Measurements from ENCODE around the gene C3AR1.
"Not testable (repeated sequence)": the region's sequence is repeated elsewhere in the genome, so short reads cannot be mapped to it uniquely, and the experiment has no call there.

The C3AR1 gene

GRCh38 chr12:8088574-8088973 is 22.4 kb upstream of the C3AR1 start:
- no peak for TF ChIP-seq CTCF (IDR thresholded peaks at IDR 0.05; ENCODE audit: low read depth, low read length)
- H3K4me3 ChIP-seq (ENCODE audit: low read depth, low read length) = no peak overlapping the region

- TF ChIP-seq CTCF (IDR thresholded peaks at IDR 0.05; ENCODE audit: low read depth, low read length) = no peak
Measured at GRCh38 chr12:8087666-8088065, 21.5 kb upstream of the C3AR1 start.

GRCh38 chr12:8084351-8084750 is 18.2 kb upstream of the C3AR1 start:
- not testable (repeated sequence) for H3K4me3 ChIP-seq (ENCODE audit: low read depth, low read length)

More at GRCh38 chr12:8087666-8088065, 21.5 kb upstream of the C3AR1 start:
- H3K4me3 ChIP-seq (ENCODE audit: low read depth, low read length) = no peak overlapping the region

- H3K4me3 ChIP-seq (ENCODE audit: low read depth, low read length) = peak overlapping the region; percentile 82
- TF ChIP-seq CTCF (IDR thresholded peaks at IDR 0.05; ENCODE audit: low read depth, low read length) = no peak
Measured at GRCh38 chr12:8082808-8083100, 16.6 kb upstream of the C3AR1 start.

- H3K4me3 ChIP-seq (ENCODE audit: low read depth, low read length) = peak overlapping the region; percentile 82
- no peak for TF ChIP-seq CTCF (IDR thresholded peaks at IDR 0.05; ENCODE audit: low read depth, low read length)
Measured at GRCh38 chr12:8081251-8081920, 15.2 kb upstream of the C3AR1 start.

- no peak for TF ChIP-seq CTCF (IDR thresholded peaks at IDR 0.05; ENCODE audit: low read depth, low read length)
- no peak overlapping the region for H3K4me3 ChIP-seq (ENCODE audit: low read depth, low read length)
Measured at GRCh38 chr12:8080120-8080519, 14.0 kb upstream of the C3AR1 start.

- TF ChIP-seq CTCF (IDR thresholded peaks at IDR 0.05; ENCODE audit: low read depth, low read length) = no peak
- H3K4me3 ChIP-seq (ENCODE audit: low read depth, low read length) = no peak overlapping the region
Measured at GRCh38 chr12:8078916-8079315, 12.8 kb upstream of the C3AR1 start.

GRCh38 chr12:8078398-8078797 is 12.2 kb upstream of the C3AR1 start:
- H3K4me3 ChIP-seq (ENCODE audit: low read depth, low read length) = no peak overlapping the region
- peak; percentile 30; the same call in 1 of the 2 replicates for TF ChIP-seq CTCF (IDR thresholded peaks at IDR 0.05; ENCODE audit: low read depth, low read length)

Measured in WI38 (cell line).